Caco-2 (cell line): ENCODE measurements around the gene OTULIN. TPM values are rescaled to one million over a fixed set of nuclear protein-coding genes. Genes with fewer than 3 reads are reported as not detected.

Source experiments
- BruUV-seq: library from RNA; stranded (reverse); fragments of 400-500 nt; replicated peaks from 2 replicates; lab custom pipeline; 2021; lab: Mats Ljungman, UMichigan
- CTCF ChIA-PET: fragments of 300-600 bp; sonication (Branson Sonifier 250); formaldehyde crosslinking; loops from one replicate; lab custom pipeline; 2022; ENCODE audit warnings: antibody characterized with exemption; lab: Charles Lee
- POLR2A ChIA-PET: fragments of 300-600 bp; sonication (Branson Sonifier 250); formaldehyde crosslinking; loops from one replicate; lab custom pipeline; 2022; ENCODE audit warnings: antibody characterized with exemption; lab: Charles Lee
- DNase-seq, 2 experiments: peaks; one replicate each; pipeline versions ENCODE4 v3.0.0 to v3.0.0-alpha.2; 2020 to 2022
- H3K27me3 ChIP-seq: replicated peaks from 2 replicates; pipeline ENCODE4 v1.6.0; 2011; ENCODE audit warnings: low read length; ENCODE audit not compliant: control insufficient read depth, insufficient read depth
- H3K36me3 ChIP-seq: 2 replicates; pipeline ENCODE4 v1.5.1; 2011; ENCODE audit warnings: low read length; ENCODE audit not compliant: control insufficient read depth, insufficient read depth
- H3K4me1 ChIP-seq: fragments of 250-450 bp; sonication (Bioruptor Pico); 2 replicates; pipeline ENCODE4 v1.5.1; 2020; ENCODE audit warnings: mild to moderate bottlenecking
- H3K4me3 ChIP-seq: 2 replicates; pipeline ENCODE4 v1.5.1; 2011; ENCODE audit warnings: low read depth, mild to moderate bottlenecking, control low read depth, low read length
- H3K9me3 ChIP-seq: fragments of 250-450 bp; sonication (Bioruptor Pico); 2 replicates; pipeline ENCODE4 v1.5.1; 2020; ENCODE audit warnings: mild to moderate bottlenecking, moderate library complexity
- H3K27ac Mint-ChIP-seq: one replicate; pipeline ENCODE4 v1.8.0; 2022; ENCODE audit warnings: mixed read lengths; ENCODE audit not compliant: unreplicated experiment
- H3K27me3 Mint-ChIP-seq: one replicate; pipeline ENCODE4 v1.8.0; 2022; ENCODE audit warnings: mixed read lengths; ENCODE audit not compliant: insufficient read depth, unreplicated experiment
- H3K36me3 Mint-ChIP-seq: one replicate; pipeline ENCODE4 v1.8.0; 2022; ENCODE audit warnings: mild to moderate bottlenecking, mixed read lengths; ENCODE audit not compliant: insufficient read depth, unreplicated experiment
- H3K4me1 Mint-ChIP-seq: one replicate; pipeline ENCODE4 v1.8.0; 2022; ENCODE audit warnings: low read depth, mixed read lengths; ENCODE audit not compliant: unreplicated experiment
- H3K4me3 Mint-ChIP-seq: one replicate; pipeline ENCODE4 v1.8.0; 2022; ENCODE audit warnings: mild to moderate bottlenecking, moderate library complexity, mixed read lengths; ENCODE audit not compliant: unreplicated experiment
- H3K9me3 Mint-ChIP-seq: one replicate; pipeline ENCODE4 v1.8.0; 2022; ENCODE audit warnings: mixed read lengths; ENCODE audit not compliant: unreplicated experiment
- intact Hi-C: fragments of 100-400 bp; cut with micrococcal nuclease; formaldehyde crosslinking; loops from one replicate; pipeline ENCODE4 v1.10.0; 2022; ENCODE audit not compliant: unreplicated experiment
- total RNA-seq: library from RNA; stranded (reverse); gene quantifications from 2 replicates; pipeline ENCODE4 v1.2.3, GENCODE V29; 2022
- TF ChIP-seq, protein P1 (sequence below), 2 experiments: fragments of 200-600 bp in 1 of 2; IDR thresholded peaks; 1 replicate in 1 of 2; 2 replicates in 1 of 2; pipeline versions ENCODE4 v1.5.1 to v1.8.0; 2011 to 2022; ENCODE audit warnings: antibody characterized with exemption in 1 of 2, control low read depth in 1 of 2, inconsistent platforms in 1 of 2, low read depth in 1 of 2, low read length in 1 of 2, mild to moderate bottlenecking in 1 of 2, moderate library complexity in 1 of 2; ENCODE audit not compliant: insufficient read depth in 1 of 2, severe bottlenecking in 1 of 2, unreplicated experiment in 1 of 2

The OTULIN gene
- total RNA-seq, 1 experiment from 2014 or later, result 42.6 TPM

DNA sequence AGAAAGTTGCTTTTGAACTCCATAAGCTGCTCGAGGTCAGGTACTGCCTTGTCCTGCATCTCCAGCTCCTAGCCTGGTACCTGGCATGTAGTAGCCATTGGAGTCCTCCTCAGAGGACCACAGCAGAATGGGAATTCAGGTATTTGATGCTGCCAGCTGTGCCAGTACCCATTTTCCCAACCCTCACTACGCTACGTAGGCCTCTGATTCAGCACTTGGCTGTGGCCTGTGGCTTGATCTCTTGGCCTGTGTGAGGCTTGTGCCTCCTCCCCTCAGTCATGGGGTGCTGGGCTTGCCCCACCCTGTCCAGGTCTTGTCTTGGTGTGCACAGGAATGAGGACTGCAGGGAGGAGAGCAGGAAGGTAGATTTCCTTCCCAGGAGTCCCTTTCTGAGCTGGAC, 11.8 kb downstream of the OTULIN start:
- DNase-seq, result no peak
- TF ChIP-seq, protein P1, sequence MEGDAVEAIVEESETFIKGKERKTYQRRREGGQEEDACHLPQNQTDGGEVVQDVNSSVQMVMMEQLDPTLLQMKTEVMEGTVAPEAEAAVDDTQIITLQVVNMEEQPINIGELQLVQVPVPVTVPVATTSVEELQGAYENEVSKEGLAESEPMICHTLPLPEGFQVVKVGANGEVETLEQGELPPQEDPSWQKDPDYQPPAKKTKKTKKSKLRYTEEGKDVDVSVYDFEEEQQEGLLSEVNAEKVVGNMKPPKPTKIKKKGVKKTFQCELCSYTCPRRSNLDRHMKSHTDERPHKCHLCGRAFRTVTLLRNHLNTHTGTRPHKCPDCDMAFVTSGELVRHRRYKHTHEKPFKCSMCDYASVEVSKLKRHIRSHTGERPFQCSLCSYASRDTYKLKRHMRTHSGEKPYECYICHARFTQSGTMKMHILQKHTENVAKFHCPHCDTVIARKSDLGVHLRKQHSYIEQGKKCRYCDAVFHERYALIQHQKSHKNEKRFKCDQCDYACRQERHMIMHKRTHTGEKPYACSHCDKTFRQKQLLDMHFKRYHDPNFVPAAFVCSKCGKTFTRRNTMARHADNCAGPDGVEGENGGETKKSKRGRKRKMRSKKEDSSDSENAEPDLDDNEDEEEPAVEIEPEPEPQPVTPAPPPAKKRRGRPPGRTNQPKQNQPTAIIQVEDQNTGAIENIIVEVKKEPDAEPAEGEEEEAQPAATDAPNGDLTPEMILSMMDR (IDR thresholded peaks at IDR 0.05; ENCODE audit: insufficient read depth in 1 of 2, low read depth in 1 of 2, low read length in 1 of 2, severe bottlenecking in 1 of 2, unreplicated experiment in 1 of 2), result no peak
- Histone ChIP-seq H3K9me3 (no peaks in the 10 kb centered on the region), H3K4me1 (peaks cover 15% of the 10 kb centered on the region), H3K27me3 (no peaks in the 10 kb centered on the region), H3K36me3 (no peaks in the 10 kb centered on the region; the same call in 1 of the 2 replicates), H3K4me3 (no peak overlapping the region)
- no TSS peak for BruUV-seq
- CTCF ChIA-PET, result no interaction called here
- no peaks in the 10 kb centered on the region for H3K27me3 Mint-ChIP-seq
- no peak overlapping the region for H3K27ac Mint-ChIP-seq
- POLR2A ChIA-PET, result interaction anchor here (0.5 kb wide), 1 partner anchor 92 kb away, joined by 3 read pairs; no protein-coding TSS in a partner anchor
- intact Hi-C loops, result no loop called here
- peaks cover 47% of the 10 kb centered on the region for H3K36me3 Mint-ChIP-seq
- no peaks in the 10 kb centered on the region for H3K9me3 Mint-ChIP-seq
- H3K4me3 Mint-ChIP-seq, result no peak overlapping the region
- peaks cover 26% of the 10 kb centered on the region for H3K4me1 Mint-ChIP-seq

GRCh38 chr5:14678773-14679334, 14.3 kb downstream of the OTULIN start:
- TF ChIP-seq, protein P1 (IDR thresholded peaks at IDR 0.05; ENCODE audit: insufficient read depth in 1 of 2, low read depth in 1 of 2, low read length in 1 of 2, severe bottlenecking in 1 of 2, unreplicated experiment in 1 of 2), result no peak
- no peak overlapping the region for H3K4me3 ChIP-seq
- Mint-ChIP-seq H3K36me3 (peaks cover 58% of the 10 kb centered on the region), H3K27me3 (no peaks in the 10 kb centered on the region), H3K9me3 (no peaks in the 10 kb centered on the region), H3K4me1 (peaks cover under 1% of the 10 kb centered on the region), H3K27ac (no peak overlapping the region), H3K4me3 (no peak overlapping the region)
- intact Hi-C loops, result no loop called here
- DNase-seq, result no peak
- CTCF ChIA-PET, result no interaction called here
- H3K27me3 ChIP-seq, result no peaks in the 10 kb centered on the region
- H3K9me3 ChIP-seq, result no peaks in the 10 kb centered on the region
- H3K36me3 ChIP-seq, result peaks cover 2% of the 10 kb centered on the region; the same call in 1 of the 2 replicates
- POLR2A ChIA-PET, result no interaction called here
- BruUV-seq, result no TSS peak
- no peaks in the 10 kb centered on the region for H3K4me1 ChIP-seq

- POLR2A ChIA-PET, result no interaction called here
- H3K36me3 Mint-ChIP-seq, result peaks cover 59% of the 10 kb centered on the region
- CTCF ChIA-PET, result no interaction called here
- intact Hi-C loops, result no loop called here
- no peaks in the 10 kb centered on the region for H3K27me3 ChIP-seq
- no peak overlapping the region for H3K27ac Mint-ChIP-seq
- no peaks in the 10 kb centered on the region for H3K27me3 Mint-ChIP-seq
- no peak for DNase-seq
- BruUV-seq, result no TSS peak
- H3K36me3 ChIP-seq, result peaks cover 2% of the 10 kb centered on the region
- no peaks in the 10 kb centered on the region for H3K4me1 Mint-ChIP-seq
- no peaks in the 10 kb centered on the region for H3K4me1 ChIP-seq
- H3K9me3 Mint-ChIP-seq, result no peaks in the 10 kb centered on the region
- H3K9me3 ChIP-seq, result no peaks in the 10 kb centered on the region
- H3K4me3 ChIP-seq, result no peak overlapping the region
- TF ChIP-seq, protein P1 (IDR thresholded peaks at IDR 0.05; ENCODE audit: insufficient read depth in 1 of 2, low read depth in 1 of 2, low read length in 1 of 2, severe bottlenecking in 1 of 2, unreplicated experiment in 1 of 2), result no peak
- H3K4me3 Mint-ChIP-seq, result no peak overlapping the region
Observed at GRCh38 chr5:14679595-14679994, 15.1 kb downstream of the OTULIN start.
